CD4-positive, CD25-positive, alpha-beta regulatory T cell (primary cell): Measurements from ENCODE around the gene MT1G. TPM values are rescaled to one million over a fixed set of nuclear protein-coding genes. Genes with fewer than 3 reads are reported as not detected.

Source experiments
- ATAC-seq, 2 donors: fragments of 150-1000 bp; cut with Tn5 transposase; one replicate each; pipeline ENCODE4 v1.10.0; 2021; ENCODE audit warnings: low read depth in 2 of 2, moderate number of reproducible peaks in 2 of 2, moderate library complexity in 1 of 2
- DNase-seq, 3 donors: peaks; one replicate each; pipeline versions ENCODE4 v3.0.0 to v3.0.0-alpha.2; 2012 to 2022; ENCODE audit warnings: mixed read lengths in 1 of 3
- H3K27ac ChIP-seq: one replicate; pipeline ENCODE4 v1.7.0; 2013; ENCODE audit warnings: mild to moderate bottlenecking, low read length; ENCODE audit not compliant: insufficient read depth, poor library complexity, severe bottlenecking
- H3K27me3 ChIP-seq: one replicate; pipeline ENCODE4 v1.7.0; 2013; ENCODE audit warnings: low read length; ENCODE audit not compliant: control insufficient read depth, insufficient read depth
- H3K36me3 ChIP-seq: one replicate; pipeline ENCODE4 v1.7.0; 2013; ENCODE audit warnings: mild to moderate bottlenecking, low read length, moderate library complexity; ENCODE audit not compliant: control insufficient read depth, insufficient read depth
- H3K4me1 ChIP-seq: 2 replicates; pipeline ENCODE4 v1.7.0; 2013; ENCODE audit warnings: mild to moderate bottlenecking, low read length; ENCODE audit not compliant: insufficient read depth, control insufficient read depth, poor library complexity, severe bottlenecking
- H3K4me3 ChIP-seq: one replicate; pipeline ENCODE4 v1.7.0; 2013; ENCODE audit warnings: low read depth, mild to moderate bottlenecking, low read length, moderate library complexity
- H3K9me3 ChIP-seq, 2 experiments: 1 replicate in 1 of 2; 2 replicates in 1 of 2; pipeline ENCODE4 v1.7.0; 2013; ENCODE audit warnings: low read length in 2 of 2, mild to moderate bottlenecking in 1 of 2, moderate library complexity in 1 of 2; ENCODE audit not compliant: control insufficient read depth in 2 of 2
- H3K27ac Mint-ChIP-seq, 3 donors: one replicate each; pipeline ENCODE4 v1.8.0; 2020 to 2022; ENCODE audit warnings: mild to moderate bottlenecking in 3 of 3, mixed read lengths in 3 of 3, moderate library complexity in 2 of 3
- H3K27me3 Mint-ChIP-seq: one replicate; pipeline ENCODE4 v1.8.0; 2022; ENCODE audit warnings: mild to moderate bottlenecking, mixed read lengths
- H3K36me3 Mint-ChIP-seq: one replicate; pipeline ENCODE4 v1.8.0; 2020; ENCODE audit warnings: mixed read lengths
- H3K4me1 Mint-ChIP-seq, 4 donors: one replicate each; pipeline ENCODE4 v1.8.0; 2020 to 2022; ENCODE audit warnings: mixed read lengths in 4 of 4, mild to moderate bottlenecking in 1 of 4
- H3K4me3 Mint-ChIP-seq, 4 donors: one replicate each; pipeline ENCODE4 v1.8.0; 2020 to 2022; ENCODE audit warnings: mild to moderate bottlenecking in 4 of 4, mixed read lengths in 4 of 4, moderate library complexity in 3 of 4
- H3K9me3 Mint-ChIP-seq, 7 donors: one replicate each; pipeline ENCODE4 v1.8.0; 2020 to 2022; ENCODE audit warnings: mixed read lengths in 7 of 7, mild to moderate bottlenecking in 3 of 7, moderate library complexity in 2 of 7
- polyA plus RNA-seq, 4 donors: library from polyadenylated mRNA; unstranded; fragments of 300-500 nt; fragmentation: Illumina TruSeq; gene quantifications; one replicate each; pipeline ENCODE4 v1.2.3, GENCODE V29; 2021
- total RNA-seq: library from RNA; stranded (reverse); gene quantifications from one replicate; pipeline ENCODE4 v1.2.3, GENCODE V29; 2022

The MT1G gene
- total and polyA plus RNA-seq, 5 donors from 2014 or later: not detected

- Histone ChIP-seq H3K36me3 (no peaks in the 10 kb centered on the region), H3K9me3 (no peaks in the 10 kb centered on the region), H3K4me3 (no peak within 1 kb of the TSS), H3K4me1 (peaks cover 19% of the 10 kb centered on the region), H3K27ac (no peak within 1 kb of the TSS), H3K27me3 (peaks cover 24% of the 10 kb centered on the region)
- H3K27ac Mint-ChIP-seq: peak within 1 kb of the TSS in 2 of 3 donors; percentile 49 to 69
- peaks cover 0 to 37% (median 16%) of the 10 kb centered on the region in 4 donors for H3K4me1 Mint-ChIP-seq
- peaks cover 69% of the 10 kb centered on the region for H3K27me3 Mint-ChIP-seq
- peak in 1 of 2 donors; percentile 40 for ATAC-seq
- H3K4me3 Mint-ChIP-seq: peak within 1 kb of the TSS; percentile 36 to 86 (median 53)
- H3K36me3 Mint-ChIP-seq: no peaks in the 10 kb centered on the region
- no peak for DNase-seq
- peaks cover 0 to 1% (median 0%) of the 10 kb centered on the region in 7 donors for H3K9me3 Mint-ChIP-seq
Observed at GRCh38 chr16:56632156-56632847, 35.6 kb downstream of the MT1G start, which contains the start of gene MT1M. MT1M (plus strand) TSS chr16:56632659; CDS start chr16:56632732, 73 bp downstream.

GRCh38 chr16:56631832-56632155 lies 36.1 kb downstream of the MT1G start:
- peak overlapping the region in 3 of 4 donors; percentile 36 to 86 (median 53) for H3K4me3 Mint-ChIP-seq
- H3K27me3 ChIP-seq: peaks cover 21% of the 10 kb centered on the region

GRCh38 chr16:56631197-56631596 lies 36.7 kb downstream of the MT1G start:
- ATAC-seq: no peak
- no peak overlapping the region for H3K27ac Mint-ChIP-seq
- peaks cover 17% of the 10 kb centered on the region for H3K27me3 ChIP-seq

More at GRCh38 chr16:56631832-56632155, 36.1 kb downstream of the MT1G start:
- peaks cover 64% of the 10 kb centered on the region for H3K27me3 Mint-ChIP-seq
- DNase-seq: no peak
- Histone ChIP-seq H3K36me3 (no peaks in the 10 kb centered on the region), H3K4me3 (no peak overlapping the region), H3K9me3 (no peaks in the 10 kb centered on the region), H3K27ac (no peak overlapping the region), H3K4me1 (peaks cover 20% of the 10 kb centered on the region)
- peaks cover 0 to 33% (median 18%) of the 10 kb centered on the region in 4 donors for H3K4me1 Mint-ChIP-seq
- H3K27ac Mint-ChIP-seq: peak overlapping the region in 2 of 3 donors; percentile 49 to 69
- H3K9me3 Mint-ChIP-seq: peaks cover 0 to 1% (median 0%) of the 10 kb centered on the region in 7 donors
- H3K36me3 Mint-ChIP-seq: no peaks in the 10 kb centered on the region
- ATAC-seq: no peak

GRCh38 chr16:56630134-56630533 lies 37.7 kb downstream of the MT1G start:
- ATAC-seq: no peak
- H3K27me3 ChIP-seq: peaks cover 15% of the 10 kb centered on the region

More at GRCh38 chr16:56631197-56631596, 36.7 kb downstream of the MT1G start:
- H3K4me1 Mint-ChIP-seq: peaks cover 0 to 33% (median 20%) of the 10 kb centered on the region in 4 donors
- peak overlapping the region in 1 of 4 donors; percentile 53 for H3K4me3 Mint-ChIP-seq
- no peak overlapping the region for H3K27ac ChIP-seq
- peaks cover 58% of the 10 kb centered on the region for H3K27me3 Mint-ChIP-seq
- H3K9me3 Mint-ChIP-seq: peaks cover 0 to 1% (median 0%) of the 10 kb centered on the region in 7 donors
- no peak for DNase-seq
- H3K9me3 ChIP-seq: no peaks in the 10 kb centered on the region
- no peaks in the 10 kb centered on the region for H3K36me3 Mint-ChIP-seq
- no peaks in the 10 kb centered on the region for H3K36me3 ChIP-seq
- peaks cover 26% of the 10 kb centered on the region for H3K4me1 ChIP-seq
- H3K4me3 ChIP-seq: no peak overlapping the region

GRCh38 chr16:56629531-56629930 lies 38.3 kb downstream of the MT1G start:
- no peak overlapping the region for H3K4me3 ChIP-seq
- H3K9me3 ChIP-seq: no peaks in the 10 kb centered on the region
- no peaks in the 10 kb centered on the region for H3K36me3 Mint-ChIP-seq
- H3K27me3 ChIP-seq: peaks cover 15% of the 10 kb centered on the region
- H3K36me3 ChIP-seq: no peaks in the 10 kb centered on the region
- no peak for ATAC-seq
- H3K9me3 Mint-ChIP-seq: no peaks in the 10 kb centered on the region
- DNase-seq: no peak
- H3K27me3 Mint-ChIP-seq: peaks cover 44% of the 10 kb centered on the region
- no peak overlapping the region for H3K4me3 Mint-ChIP-seq
- no peak overlapping the region for H3K27ac ChIP-seq
- H3K4me1 Mint-ChIP-seq: peaks cover 0 to 29% (median 18%) of the 10 kb centered on the region in 4 donors
- no peak overlapping the region for H3K27ac Mint-ChIP-seq
- H3K4me1 ChIP-seq: peaks cover 28% of the 10 kb centered on the region

More at GRCh38 chr16:56630134-56630533, 37.7 kb downstream of the MT1G start:
- Mint-ChIP-seq H3K27ac (no peak overlapping the region), H3K27me3 (peaks cover 50% of the 10 kb centered on the region), H3K36me3 (no peaks in the 10 kb centered on the region), H3K4me3 (peak overlapping the region in 2 of 4 donors; percentile 6 to 63), H3K9me3 (peaks cover 0 to 1% (median 0%) of the 10 kb centered on the region in 7 donors), H3K4me1 (peaks cover 0 to 34% (median 21%) of the 10 kb centered on the region in 4 donors)
- Histone ChIP-seq H3K4me1 (peaks cover 28% of the 10 kb centered on the region), H3K9me3 (no peaks in the 10 kb centered on the region), H3K4me3 (no peak overlapping the region), H3K27ac (no peak overlapping the region), H3K36me3 (no peaks in the 10 kb centered on the region)
- no peak for DNase-seq

- H3K4me1 Mint-ChIP-seq: peaks cover 3 to 32% (median 17%) of the 10 kb centered on the region in 4 donors
- peak overlapping the region in 1 of 4 donors; percentile 77 for H3K4me3 Mint-ChIP-seq
- Histone ChIP-seq H3K9me3 (no peaks in the 10 kb centered on the region), H3K4me3 (no peak overlapping the region), H3K4me1 (peaks cover 27% of the 10 kb centered on the region), H3K27me3 (peaks cover 11% of the 10 kb centered on the region), H3K27ac (no peak overlapping the region), H3K36me3 (no peaks in the 10 kb centered on the region)
- DNase-seq (no peak), ATAC-seq (no peak)
- H3K9me3 Mint-ChIP-seq: no peaks in the 10 kb centered on the region
- peak overlapping the region in 1 of 3 donors; percentile 32 for H3K27ac Mint-ChIP-seq
- peaks cover 36% of the 10 kb centered on the region for H3K27me3 Mint-ChIP-seq
- H3K36me3 Mint-ChIP-seq: no peaks in the 10 kb centered on the region
Observed at GRCh38 chr16:56628486-56629350, 39.1 kb downstream of the MT1G start.

- Histone ChIP-seq H3K4me1 (peaks cover 22% of the 10 kb centered on the region), H3K27ac (no peak overlapping the region), H3K36me3 (no peaks in the 10 kb centered on the region), H3K4me3 (no peak overlapping the region), H3K9me3 (no peaks in the 10 kb centered on the region), H3K27me3 (peaks cover 6% of the 10 kb centered on the region)
- peaks cover 25% of the 10 kb centered on the region for H3K27me3 Mint-ChIP-seq
- H3K36me3 Mint-ChIP-seq: no peaks in the 10 kb centered on the region
- H3K27ac Mint-ChIP-seq: no peak overlapping the region
- ATAC-seq: no peak
- H3K4me1 Mint-ChIP-seq: peaks cover 4 to 22% (median 13%) of the 10 kb centered on the region in 4 donors
- H3K4me3 Mint-ChIP-seq: peak overlapping the region in 3 of 4 donors; percentile 92 to 95 (median 95)
- no peaks in the 10 kb centered on the region for H3K9me3 Mint-ChIP-seq
- DNase-seq: no peak
Observed at GRCh38 chr16:56626685-56627084, 41.2 kb downstream of the MT1G start.
